Measurements from ENCODE around the gene TAB2. TPM values are rescaled to one million over a fixed set of nuclear protein-coding genes. Genes with fewer than 3 reads are reported as not detected.

Gene TAB2
- total and polyA plus RNA-seq, 9 of the 15 experiments (the other 6 are each of a cell fraction or from before 2014, with no cell fraction given), result 9.1 to 38.3 (median 18.6) TPM

GRCh38 chr6:149293244-149293643 lies 24.3 kb upstream of the TAB2 start (continued):
- no peak for TF ChIP-seq FOXO4 (CRISPR knock-in tag; IDR thresholded peaks at IDR 0.05)
- TF ChIP-seq CEBPG (CRISPR knock-in tag; IDR thresholded peaks at IDR 0.05), result no peak
- TF ChIP-seq CEBPG (tag; conservative IDR thresholded peaks at IDR 0.05 in 1 of 2, IDR thresholded peaks at IDR 0.05 in 1 of 2), result no peak
- TF ChIP-seq NR2C1 (IDR thresholded peaks at IDR 0.05), result no peak
- TF ChIP-seq NR2C1 (tag; IDR thresholded peaks at IDR 0.05), result no peak
- no peak for TF ChIP-seq ZNF407 (IDR thresholded peaks at IDR 0.05; ENCODE audit: low read depth)
- no peak for TF ChIP-seq ZNF324 (CRISPR knock-in tag; IDR thresholded peaks at IDR 0.05)
